ENCODE results near the gene VRTN.
A peak's percentile ranks its signal among the peaks of the same experiment; 100 is the strongest.
"Not testable (repeated sequence)": the region's sequence is repeated elsewhere in the genome, so short reads cannot be mapped to it uniquely, and the experiment has no call there.

The VRTN gene

GRCh38 chr14:74382231-74382630 lies 34.0 kb downstream of the VRTN start:
- no peaks in the 10 kb centered on the region for H3K36me3 Mint-ChIP-seq (ENCODE audit: low read depth)
- peaks cover 1% of the 10 kb centered on the region for H3K9me3 Mint-ChIP-seq
- no peaks in the 10 kb centered on the region for H3K27me3 Mint-ChIP-seq (ENCODE audit: low read depth)
- no peak overlapping the region for H3K27ac Mint-ChIP-seq
- no peaks in the 10 kb centered on the region for H3K4me1 Mint-ChIP-seq
- H3K4me3 Mint-ChIP-seq = no peak overlapping the region
- TF ChIP-seq CTCF (IDR thresholded peaks at IDR 0.05; ENCODE audit: unreplicated experiment in 3 of 3) = no peak

- H3K4me3 Mint-ChIP-seq = no peak overlapping the region
- no peaks in the 10 kb centered on the region for H3K36me3 Mint-ChIP-seq (ENCODE audit: low read depth)
- H3K27me3 Mint-ChIP-seq (ENCODE audit: low read depth) = peaks cover 14% of the 10 kb centered on the region
- TF ChIP-seq CTCF (IDR thresholded peaks at IDR 0.05; ENCODE audit: unreplicated experiment in 3 of 3) = no peak
- H3K9me3 Mint-ChIP-seq = no peaks in the 10 kb centered on the region
- peaks cover 5% of the 10 kb centered on the region for H3K4me1 Mint-ChIP-seq
- H3K27ac Mint-ChIP-seq = peak overlapping the region in 1 of 3 experiments; percentile 83
Measured at GRCh38 chr14:74389980-74390379, 41.7 kb downstream of the VRTN start.

- H3K4me3 Mint-ChIP-seq; H3K36me3 Mint-ChIP-seq (ENCODE audit: low read depth); H3K9me3 Mint-ChIP-seq; H3K4me1 Mint-ChIP-seq: not testable (repeated sequence)
- Mint-ChIP-seq H3K27ac (peak overlapping the region in 1 of 3 experiments; percentile 83), H3K27me3 (ENCODE audit: low read depth) (peaks cover 14% of the 10 kb centered on the region)
Measured at GRCh38 chr14:74390505-74390904, 42.2 kb downstream of the VRTN start.

GRCh38 chr14:74391479-74391878 lies 43.2 kb downstream of the VRTN start:
- TF ChIP-seq CTCF (IDR thresholded peaks at IDR 0.05; ENCODE audit: unreplicated experiment in 3 of 3) = no peak
- Mint-ChIP-seq H3K36me3 (ENCODE audit: low read depth) (no peaks in the 10 kb centered on the region), H3K9me3 (no peaks in the 10 kb centered on the region), H3K4me1 (peaks cover 5% of the 10 kb centered on the region), H3K27ac (no peak overlapping the region), H3K4me3 (no peak overlapping the region), H3K27me3 (ENCODE audit: low read depth) (peaks cover 14% of the 10 kb centered on the region)

GRCh38 chr14:74392616-74393570 lies 44.6 kb downstream of the VRTN start:
- H3K36me3 Mint-ChIP-seq (ENCODE audit: low read depth) = no peaks in the 10 kb centered on the region
- TF ChIP-seq CTCF (IDR thresholded peaks at IDR 0.05; ENCODE audit: unreplicated experiment in 3 of 3) = no peak
- H3K4me3 Mint-ChIP-seq = no peak overlapping the region
- H3K9me3 Mint-ChIP-seq = no peaks in the 10 kb centered on the region
- H3K4me1 Mint-ChIP-seq = peaks cover 5% of the 10 kb centered on the region
- H3K27me3 Mint-ChIP-seq (ENCODE audit: low read depth) = peaks cover 17% of the 10 kb centered on the region
- no peak overlapping the region for H3K27ac Mint-ChIP-seq

DNA sequence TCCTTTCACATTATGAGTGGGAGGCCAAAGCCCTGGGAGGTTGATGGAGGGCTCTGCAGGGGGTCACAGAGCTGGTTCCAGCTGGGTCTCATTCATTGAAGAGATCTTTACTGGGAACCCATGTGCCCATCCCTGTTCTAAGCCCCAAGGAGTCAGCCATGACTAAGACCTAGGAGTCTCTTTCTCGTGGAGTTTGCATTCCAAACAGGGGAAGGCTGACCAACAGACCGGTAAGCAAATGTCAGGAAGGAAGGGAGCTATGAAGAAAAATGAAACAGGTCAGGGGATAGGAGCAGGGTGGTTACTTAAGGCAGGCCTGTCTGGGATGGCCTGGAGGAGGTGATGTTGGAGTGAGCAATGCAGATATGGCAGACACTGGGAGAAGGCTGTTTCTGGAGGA lies 46.3 kb downstream of the VRTN start:
- Mint-ChIP-seq H3K27ac (peak overlapping the region in 1 of 3 experiments; percentile 33), H3K4me1 (peaks cover under 1% of the 10 kb centered on the region), H3K27me3 (ENCODE audit: low read depth) (peaks cover 23% of the 10 kb centered on the region), H3K9me3 (no peaks in the 10 kb centered on the region), H3K4me3 (no peak overlapping the region), H3K36me3 (ENCODE audit: low read depth) (no peaks in the 10 kb centered on the region)
- no peak for TF ChIP-seq CTCF (IDR thresholded peaks at IDR 0.05; ENCODE audit: unreplicated experiment in 3 of 3)

Data from nephron (organoid).